GM23338 (cell line): ENCODE measurements around the gene OVCA2. TPM values are rescaled to one million over a fixed set of nuclear protein-coding genes. Genes with fewer than 3 reads are reported as not detected.

Source experiments
- ATAC-seq: fragments of 200-7000 bp; cut with Tn5 transposase; 3 replicates; pipeline ENCODE4 v1.9.1; 2020
- DNase-seq: peaks from one replicate; pipeline ENCODE4 v3.0.0-alpha.2; 2015; ENCODE audit warnings: low spot score
- H2AFZ ChIP-seq: fragments of 200-600 bp; sonication (generic); 2 replicates; pipeline ENCODE4 v1.8.0; 2016; ENCODE audit warnings: antibody characterized with exemption, mild to moderate bottlenecking, moderate library complexity
- H3F3A ChIP-seq: fragments of 200-600 bp; sonication (generic); replicated peaks from 2 replicates; pipeline ENCODE4 v1.8.0; 2017; ENCODE audit warnings: antibody characterized with exemption, mixed run types, low read depth
- H3K27ac ChIP-seq: fragments of 200-600 bp; sonication (generic); 2 replicates; pipeline ENCODE4 v1.6.1; 2016; ENCODE audit warnings: low read depth
- H3K27me3 ChIP-seq: fragments of 200-600 bp; sonication (generic); 2 replicates; pipeline ENCODE4 v1.8.0; 2016; ENCODE audit warnings: mild to moderate bottlenecking, mixed run types, moderate library complexity; ENCODE audit not compliant: insufficient read depth
- H3K36me3 ChIP-seq: fragments of 200-600 bp; sonication (generic); 2 replicates; pipeline ENCODE4 v1.8.0; 2016; ENCODE audit warnings: mild to moderate bottlenecking; ENCODE audit not compliant: insufficient read depth
- H3K4me1 ChIP-seq: fragments of 200-600 bp; sonication (generic); 2 replicates; pipeline ENCODE4 v1.8.0; 2016; ENCODE audit warnings: mild to moderate bottlenecking, moderate library complexity; ENCODE audit not compliant: insufficient read depth
- H3K4me2 ChIP-seq: fragments of 200-600 bp; sonication (generic); 2 replicates; pipeline ENCODE4 v1.7.1; 2017; ENCODE audit warnings: mixed run types
- H3K4me3 ChIP-seq: fragments of 200-600 bp; sonication (generic); 2 replicates; pipeline ENCODE4 v1.6.1; 2016; ENCODE audit warnings: mixed run types
- H3K79me2 ChIP-seq: fragments of 200-600 bp; sonication (generic); replicated peaks from 2 replicates; pipeline ENCODE4 v1.8.0; 2017; ENCODE audit warnings: mild to moderate bottlenecking; ENCODE audit not compliant: insufficient read depth
- H3K9me2 ChIP-seq: fragments of 200-600 bp; sonication (generic); 2 replicates; pipeline ENCODE4 v1.8.0; 2017; ENCODE audit not compliant: insufficient read depth
- H4K20me1 ChIP-seq: fragments of 200-600 bp; sonication (generic); replicated peaks from 2 replicates; pipeline ENCODE4 v1.8.0; 2017; ENCODE audit warnings: mild to moderate bottlenecking; ENCODE audit not compliant: insufficient read depth
- H3K27ac Mint-ChIP-seq: 2 replicates; pipeline ENCODE4 v1.8.0; 2020; ENCODE audit warnings: inconsistent platforms, mild to moderate bottlenecking, moderate library complexity, mixed read lengths
- H3K27me3 Mint-ChIP-seq: 3 replicates; pipeline ENCODE4 v1.8.0; 2022; ENCODE audit warnings: low read depth, mild to moderate bottlenecking, moderate library complexity, mixed read lengths, inconsistent platforms; ENCODE audit not compliant: insufficient read depth, poor library complexity
- H3K36me3 Mint-ChIP-seq: 3 replicates; pipeline ENCODE4 v1.8.0; 2021; ENCODE audit warnings: low read depth, mild to moderate bottlenecking, inconsistent platforms, moderate library complexity, mixed read lengths
- H3K4me1 Mint-ChIP-seq: 3 replicates; pipeline ENCODE4 v1.8.0; 2020; ENCODE audit warnings: mild to moderate bottlenecking, inconsistent platforms, mixed read lengths
- H3K4me3 Mint-ChIP-seq: 3 replicates; pipeline ENCODE4 v1.8.0; 2021; ENCODE audit warnings: moderate library complexity, mild to moderate bottlenecking, inconsistent platforms, mixed read lengths
- H3K9me3 Mint-ChIP-seq: 3 replicates; pipeline ENCODE4 v1.8.0; 2020; ENCODE audit warnings: moderate library complexity, mild to moderate bottlenecking, inconsistent platforms, mixed read lengths
- CREB1 ChIP-seq: fragments of 250-450 bp; sonication (Bioruptor Pico); IDR thresholded peaks from 2 replicates; pipeline ENCODE4 v1.5.0; 2020; ENCODE audit warnings: low read depth, mild to moderate bottlenecking, moderate library complexity
- EZH2 ChIP-seq: fragments of 200-600 bp; sonication (generic); IDR thresholded peaks from one replicate; pipeline ENCODE4 v1.8.0; 2017; ENCODE audit warnings: antibody characterized with exemption, mild to moderate bottlenecking, low read depth; ENCODE audit not compliant: unreplicated experiment
- EZH2phosphoT487 ChIP-seq: fragments of 200-600 bp; sonication (generic); IDR thresholded peaks from one replicate; pipeline ENCODE4 v1.8.1; 2018; ENCODE audit warnings: antibody characterized with exemption; ENCODE audit not compliant: unreplicated experiment
- JUNB ChIP-seq: IDR thresholded peaks from one replicate; pipeline ENCODE4 v1.6.1; 2016; ENCODE audit warnings: antibody characterized with exemption; ENCODE audit not compliant: unreplicated experiment
- NANOG ChIP-seq: IDR thresholded peaks from 2 replicates; pipeline ENCODE4 v1.6.1; 2016; ENCODE audit warnings: antibody characterized with exemption, borderline replicate concordance
- POLR2AphosphoS5 ChIP-seq: IDR thresholded peaks from 2 replicates; pipeline ENCODE4 v1.6.1; 2016; ENCODE audit warnings: antibody characterized with exemption, low read depth
- STAT1 ChIP-seq: IDR thresholded peaks from one replicate; pipeline ENCODE4 v1.6.1; 2016; ENCODE audit warnings: antibody characterized with exemption; ENCODE audit not compliant: unreplicated experiment
- ZNF114 ChIP-seq: fragments of 250-450 bp; sonication (Bioruptor Pico); IDR thresholded peaks from 2 replicates; pipeline ENCODE4 v1.5.0; 2020; ENCODE audit warnings: mild to moderate bottlenecking, moderate library complexity
- ZNF331 ChIP-seq: fragments of 250-450 bp; sonication (Bioruptor Pico); IDR thresholded peaks from 2 replicates; pipeline ENCODE4 v1.5.0; 2020; ENCODE audit warnings: low read depth, mild to moderate bottlenecking, moderate library complexity
- polyA plus RNA-seq: library from polyadenylated mRNA; unstranded; fragments of >200 nt; fragmentation: Nextera tagmentation; extraction: Ambion mirVana; gene quantifications from 2 replicates; pipeline ENCODE4 v1.2.1, GENCODE V29; 2016
- total RNA-seq: library from RNA; depleted of rRNA; stranded (reverse); fragments of >200 nt; shearing (Covaris generic); gene quantifications from 2 replicates; pipeline ENCODE4 v1.2.3, GENCODE V29; 2014
- TF ChIP-seq, protein P1 (sequence below): IDR thresholded peaks from one replicate; pipeline ENCODE4 v1.6.1; 2018; ENCODE audit warnings: antibody characterized with exemption; ENCODE audit not compliant: unreplicated experiment
- TF ChIP-seq, protein P2 (sequence below), 2 experiments: fragments of 200-600 bp in 1 of 2; sonication (generic) in 1 of 2; conservative IDR thresholded peaks; 2 replicates each; pipeline versions ENCODE4 v1.5.1 to v1.6.1; 2016 to 2017; ENCODE audit warnings: antibody characterized with exemption in 2 of 2, low read depth in 2 of 2, mild to moderate bottlenecking in 2 of 2, moderate library complexity in 1 of 2
- TF ChIP-seq, protein P3 (sequence below): IDR thresholded peaks from 2 replicates; pipeline ENCODE4 v1.6.1; 2016; ENCODE audit warnings: antibody characterized with exemption
- TF ChIP-seq, protein P4 (sequence below): fragments of 250-450 bp; sonication (Bioruptor Pico); IDR thresholded peaks from 2 replicates; pipeline ENCODE4 v1.5.0; 2020; ENCODE audit warnings: mild to moderate bottlenecking, moderate library complexity

Gene OVCA2
- total and polyA plus RNA-seq, 2 experiments from 2014 or later: 15.9 to 21.3 TPM

DNA sequence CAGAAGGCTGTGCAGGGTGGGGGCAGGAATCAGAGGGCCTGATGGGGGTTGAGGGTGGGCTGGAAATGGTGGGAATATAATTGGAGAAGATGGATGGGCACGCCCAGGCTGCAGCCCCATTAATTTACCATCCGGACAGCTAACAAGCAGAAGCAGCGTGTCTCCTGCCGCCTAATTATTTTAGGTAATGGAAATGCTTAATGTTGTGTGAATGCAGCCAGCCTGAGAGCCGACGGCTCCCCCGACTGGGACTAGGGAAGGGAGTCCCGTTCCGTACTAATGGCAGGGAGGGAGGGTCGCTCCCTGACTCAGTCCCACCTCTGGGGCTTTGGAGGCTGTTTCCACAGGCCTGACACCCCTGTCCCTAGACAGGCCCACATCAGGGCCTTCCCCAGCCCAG lies 4.7 kb upstream of the OVCA2 start:
- peaks cover 3% of the 10 kb centered on the region; the same call in 1 of the 2 replicates for H3K4me1 ChIP-seq
- no peaks in the 10 kb centered on the region for H3K27me3 ChIP-seq
- no peak overlapping the region for H3K4me3 ChIP-seq
- DNase-seq (no peak), ATAC-seq (no peak)
- H4K20me1 ChIP-seq: peaks cover 3% of the 10 kb centered on the region
- H3K36me3 Mint-ChIP-seq: no peaks in the 10 kb centered on the region; the same call in 1 of the 3 replicates
- no peaks in the 10 kb centered on the region for H3K36me3 ChIP-seq
- no peak overlapping the region for H2AFZ ChIP-seq
- H3K9me3 Mint-ChIP-seq: no peaks in the 10 kb centered on the region
- H3K4me2 ChIP-seq: no peak overlapping the region
- no peak for TF ChIP-seq POLR2AphosphoS5
- TF ChIP-seq, protein P1, sequence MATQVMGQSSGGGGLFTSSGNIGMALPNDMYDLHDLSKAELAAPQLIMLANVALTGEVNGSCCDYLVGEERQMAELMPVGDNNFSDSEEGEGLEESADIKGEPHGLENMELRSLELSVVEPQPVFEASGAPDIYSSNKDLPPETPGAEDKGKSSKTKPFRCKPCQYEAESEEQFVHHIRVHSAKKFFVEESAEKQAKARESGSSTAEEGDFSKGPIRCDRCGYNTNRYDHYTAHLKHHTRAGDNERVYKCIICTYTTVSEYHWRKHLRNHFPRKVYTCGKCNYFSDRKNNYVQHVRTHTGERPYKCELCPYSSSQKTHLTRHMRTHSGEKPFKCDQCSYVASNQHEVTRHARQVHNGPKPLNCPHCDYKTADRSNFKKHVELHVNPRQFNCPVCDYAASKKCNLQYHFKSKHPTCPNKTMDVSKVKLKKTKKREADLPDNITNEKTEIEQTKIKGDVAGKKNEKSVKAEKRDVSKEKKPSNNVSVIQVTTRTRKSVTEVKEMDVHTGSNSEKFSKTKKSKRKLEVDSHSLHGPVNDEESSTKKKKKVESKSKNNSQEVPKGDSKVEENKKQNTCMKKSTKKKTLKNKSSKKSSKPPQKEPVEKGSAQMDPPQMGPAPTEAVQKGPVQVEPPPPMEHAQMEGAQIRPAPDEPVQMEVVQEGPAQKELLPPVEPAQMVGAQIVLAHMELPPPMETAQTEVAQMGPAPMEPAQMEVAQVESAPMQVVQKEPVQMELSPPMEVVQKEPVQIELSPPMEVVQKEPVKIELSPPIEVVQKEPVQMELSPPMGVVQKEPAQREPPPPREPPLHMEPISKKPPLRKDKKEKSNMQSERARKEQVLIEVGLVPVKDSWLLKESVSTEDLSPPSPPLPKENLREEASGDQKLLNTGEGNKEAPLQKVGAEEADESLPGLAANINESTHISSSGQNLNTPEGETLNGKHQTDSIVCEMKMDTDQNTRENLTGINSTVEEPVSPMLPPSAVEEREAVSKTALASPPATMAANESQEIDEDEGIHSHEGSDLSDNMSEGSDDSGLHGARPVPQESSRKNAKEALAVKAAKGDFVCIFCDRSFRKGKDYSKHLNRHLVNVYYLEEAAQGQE: no peak
- TF ChIP-seq, protein P2, sequence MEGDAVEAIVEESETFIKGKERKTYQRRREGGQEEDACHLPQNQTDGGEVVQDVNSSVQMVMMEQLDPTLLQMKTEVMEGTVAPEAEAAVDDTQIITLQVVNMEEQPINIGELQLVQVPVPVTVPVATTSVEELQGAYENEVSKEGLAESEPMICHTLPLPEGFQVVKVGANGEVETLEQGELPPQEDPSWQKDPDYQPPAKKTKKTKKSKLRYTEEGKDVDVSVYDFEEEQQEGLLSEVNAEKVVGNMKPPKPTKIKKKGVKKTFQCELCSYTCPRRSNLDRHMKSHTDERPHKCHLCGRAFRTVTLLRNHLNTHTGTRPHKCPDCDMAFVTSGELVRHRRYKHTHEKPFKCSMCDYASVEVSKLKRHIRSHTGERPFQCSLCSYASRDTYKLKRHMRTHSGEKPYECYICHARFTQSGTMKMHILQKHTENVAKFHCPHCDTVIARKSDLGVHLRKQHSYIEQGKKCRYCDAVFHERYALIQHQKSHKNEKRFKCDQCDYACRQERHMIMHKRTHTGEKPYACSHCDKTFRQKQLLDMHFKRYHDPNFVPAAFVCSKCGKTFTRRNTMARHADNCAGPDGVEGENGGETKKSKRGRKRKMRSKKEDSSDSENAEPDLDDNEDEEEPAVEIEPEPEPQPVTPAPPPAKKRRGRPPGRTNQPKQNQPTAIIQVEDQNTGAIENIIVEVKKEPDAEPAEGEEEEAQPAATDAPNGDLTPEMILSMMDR (conservative IDR thresholded peaks at IDR 0.05; ENCODE audit: low read depth in 2 of 2): no peak
- no peak for TF ChIP-seq STAT1
- TF ChIP-seq ZNF331 (CRISPR knock-in tag): no peak
- TF ChIP-seq CREB1 (CRISPR knock-in tag): no peak
- no peak for TF ChIP-seq NANOG
- no peak for TF ChIP-seq EZH2
- TF ChIP-seq JUNB: no peak
- no peak for TF ChIP-seq EZH2phosphoT487
- TF ChIP-seq, protein P3, sequence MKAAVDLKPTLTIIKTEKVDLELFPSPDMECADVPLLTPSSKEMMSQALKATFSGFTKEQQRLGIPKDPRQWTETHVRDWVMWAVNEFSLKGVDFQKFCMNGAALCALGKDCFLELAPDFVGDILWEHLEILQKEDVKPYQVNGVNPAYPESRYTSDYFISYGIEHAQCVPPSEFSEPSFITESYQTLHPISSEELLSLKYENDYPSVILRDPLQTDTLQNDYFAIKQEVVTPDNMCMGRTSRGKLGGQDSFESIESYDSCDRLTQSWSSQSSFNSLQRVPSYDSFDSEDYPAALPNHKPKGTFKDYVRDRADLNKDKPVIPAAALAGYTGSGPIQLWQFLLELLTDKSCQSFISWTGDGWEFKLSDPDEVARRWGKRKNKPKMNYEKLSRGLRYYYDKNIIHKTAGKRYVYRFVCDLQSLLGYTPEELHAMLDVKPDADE: no peak
- TF ChIP-seq, protein P4, sequence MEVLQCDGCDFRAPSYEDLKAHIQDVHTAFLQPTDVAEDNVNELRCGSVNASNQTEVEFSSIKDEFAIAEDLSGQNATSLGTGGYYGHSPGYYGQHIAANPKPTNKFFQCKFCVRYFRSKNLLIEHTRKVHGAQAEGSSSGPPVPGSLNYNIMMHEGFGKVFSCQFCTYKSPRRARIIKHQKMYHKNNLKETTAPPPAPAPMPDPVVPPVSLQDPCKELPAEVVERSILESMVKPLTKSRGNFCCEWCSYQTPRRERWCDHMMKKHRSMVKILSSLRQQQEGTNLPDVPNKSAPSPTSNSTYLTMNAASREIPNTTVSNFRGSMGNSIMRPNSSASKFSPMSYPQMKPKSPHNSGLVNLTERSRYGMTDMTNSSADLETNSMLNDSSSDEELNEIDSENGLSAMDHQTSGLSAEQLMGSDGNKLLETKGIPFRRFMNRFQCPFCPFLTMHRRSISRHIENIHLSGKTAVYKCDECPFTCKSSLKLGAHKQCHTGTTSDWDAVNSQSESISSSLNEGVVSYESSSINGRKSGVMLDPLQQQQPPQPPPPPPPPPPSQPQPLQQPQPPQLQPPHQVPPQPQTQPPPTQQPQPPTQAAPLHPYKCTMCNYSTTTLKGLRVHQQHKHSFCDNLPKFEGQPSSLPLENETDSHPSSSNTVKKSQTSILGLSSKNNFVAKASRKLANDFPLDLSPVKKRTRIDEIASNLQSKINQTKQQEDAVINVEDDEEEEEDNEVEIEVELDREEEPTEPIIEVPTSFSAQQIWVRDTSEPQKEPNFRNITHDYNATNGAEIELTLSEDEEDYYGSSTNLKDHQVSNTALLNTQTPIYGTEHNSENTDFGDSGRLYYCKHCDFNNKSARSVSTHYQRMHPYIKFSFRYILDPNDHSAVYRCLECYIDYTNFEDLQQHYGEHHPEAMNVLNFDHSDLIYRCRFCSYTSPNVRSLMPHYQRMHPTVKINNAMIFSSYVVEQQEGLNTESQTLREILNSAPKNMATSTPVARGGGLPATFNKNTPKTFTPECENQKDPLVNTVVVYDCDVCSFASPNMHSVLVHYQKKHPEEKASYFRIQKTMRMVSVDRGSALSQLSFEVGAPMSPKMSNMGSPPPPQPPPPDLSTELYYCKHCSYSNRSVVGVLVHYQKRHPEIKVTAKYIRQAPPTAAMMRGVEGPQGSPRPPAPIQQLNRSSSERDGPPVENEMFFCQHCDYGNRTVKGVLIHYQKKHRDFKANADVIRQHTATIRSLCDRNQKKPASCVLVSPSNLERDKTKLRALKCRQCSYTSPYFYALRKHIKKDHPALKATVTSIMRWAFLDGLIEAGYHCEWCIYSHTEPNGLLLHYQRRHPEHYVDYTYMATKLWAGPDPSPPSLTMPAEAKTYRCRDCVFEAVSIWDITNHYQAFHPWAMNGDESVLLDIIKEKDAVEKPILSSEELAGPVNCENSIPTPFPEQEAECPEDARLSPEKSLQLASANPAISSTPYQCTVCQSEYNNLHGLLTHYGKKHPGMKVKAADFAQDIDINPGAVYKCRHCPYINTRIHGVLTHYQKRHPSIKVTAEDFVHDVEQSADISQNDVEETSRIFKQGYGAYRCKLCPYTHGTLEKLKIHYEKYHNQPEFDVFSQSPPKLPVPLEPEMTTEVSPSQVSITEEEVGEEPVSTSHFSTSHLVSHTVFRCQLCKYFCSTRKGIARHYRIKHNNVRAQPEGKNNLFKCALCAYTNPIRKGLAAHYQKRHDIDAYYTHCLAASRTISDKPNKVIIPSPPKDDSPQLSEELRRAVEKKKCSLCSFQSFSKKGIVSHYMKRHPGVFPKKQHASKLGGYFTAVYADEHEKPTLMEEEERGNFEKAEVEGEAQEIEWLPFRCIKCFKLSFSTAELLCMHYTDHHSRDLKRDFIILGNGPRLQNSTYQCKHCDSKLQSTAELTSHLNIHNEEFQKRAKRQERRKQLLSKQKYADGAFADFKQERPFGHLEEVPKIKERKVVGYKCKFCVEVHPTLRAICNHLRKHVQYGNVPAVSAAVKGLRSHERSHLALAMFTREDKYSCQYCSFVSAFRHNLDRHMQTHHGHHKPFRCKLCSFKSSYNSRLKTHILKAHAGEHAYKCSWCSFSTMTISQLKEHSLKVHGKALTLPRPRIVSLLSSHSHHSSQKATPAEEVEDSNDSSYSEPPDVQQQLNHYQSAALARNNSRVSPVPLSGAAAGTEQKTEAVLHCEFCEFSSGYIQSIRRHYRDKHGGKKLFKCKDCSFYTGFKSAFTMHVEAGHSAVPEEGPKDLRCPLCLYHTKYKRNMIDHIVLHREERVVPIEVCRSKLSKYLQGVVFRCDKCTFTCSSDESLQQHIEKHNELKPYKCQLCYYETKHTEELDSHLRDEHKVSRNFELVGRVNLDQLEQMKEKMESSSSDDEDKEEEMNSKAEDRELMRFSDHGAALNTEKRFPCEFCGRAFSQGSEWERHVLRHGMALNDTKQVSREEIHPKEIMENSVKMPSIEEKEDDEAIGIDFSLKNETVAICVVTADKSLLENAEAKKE (CRISPR knock-in tag): no peak
- TF ChIP-seq ZNF114 (CRISPR knock-in tag): no peak
- H3K9me2 ChIP-seq: no peaks in the 10 kb centered on the region
- no peak overlapping the region for H3K27ac ChIP-seq
- H3K4me1 Mint-ChIP-seq: peaks cover under 1% of the 10 kb centered on the region; the same call in 2 of the 3 replicates
- no peaks in the 10 kb centered on the region for H3K79me2 ChIP-seq
- H3K4me3 Mint-ChIP-seq: no peak overlapping the region; the same call in 2 of the 3 replicates
- peaks cover 17% of the 10 kb centered on the region for H3K27me3 Mint-ChIP-seq
- peaks cover under 1% of the 10 kb centered on the region; the same call in 1 of the 2 replicates for H3F3A ChIP-seq
- no peak overlapping the region for H3K27ac Mint-ChIP-seq
